ENCODE measurements around the gene PDZD2.

- TF ChIP-seq EP300 (IDR thresholded peaks at IDR 0.05), result no peak
- TF ChIP-seq CTCF (IDR thresholded peaks at IDR 0.05), result no peak
- peak in 1 of 4 donors; percentile 2 for TF ChIP-seq POLR2AphosphoS5 (IDR thresholded peaks at IDR 0.05)
Observed at GRCh38 chr5:32072054-32072453, 433.1 kb downstream of the PDZD2 start.

Data from sigmoid colon (tissue), 4 donors.